Neural progenitor cell (in vitro differentiated cells): ENCODE results near the gene ASCL3. TPM values are rescaled to one million over a fixed set of nuclear protein-coding genes. Genes with fewer than 3 reads are reported as not detected.

Experiments
- DNase-seq: peaks from one replicate; pipeline ENCODE4 v3.0.0-alpha.2; 2016; ENCODE audit warnings: low spot score
- H2AFZ ChIP-seq: fragments of 200-600 bp; sonication (generic); replicated peaks from 2 replicates; pipeline ENCODE4 v1.6.1; 2016; ENCODE audit warnings: antibody characterized with exemption
- H3F3A ChIP-seq: fragments of 200-600 bp; sonication (generic); 2 replicates; pipeline ENCODE4 v1.6.1; 2016; ENCODE audit warnings: antibody characterized with exemption, low read depth
- H3K27ac ChIP-seq: fragments of 200-600 bp; sonication (generic); 2 replicates; pipeline ENCODE4 v1.5.1; 2016; ENCODE audit warnings: mild to moderate bottlenecking
- H3K27me3 ChIP-seq: fragments of 200-600 bp; sonication (generic); 2 replicates; pipeline ENCODE4 v1.6.1; 2016; ENCODE audit warnings: mild to moderate bottlenecking, moderate library complexity
- H3K36me3 ChIP-seq: fragments of 200-600 bp; sonication (generic); 2 replicates; pipeline ENCODE4 v1.5.1; 2016
- H3K4me1 ChIP-seq: fragments of 200-600 bp; sonication (generic); 2 replicates; pipeline ENCODE4 v1.6.1; 2016; ENCODE audit warnings: mixed run types
- H3K4me2 ChIP-seq: fragments of 200-600 bp; sonication (generic); 2 replicates; pipeline ENCODE4 v1.6.1; 2016
- H3K4me3 ChIP-seq: fragments of 200-600 bp; sonication (generic); 2 replicates; pipeline ENCODE4 v1.5.1; 2016
- H3K79me2 ChIP-seq: fragments of 200-600 bp; sonication (generic); 2 replicates; pipeline ENCODE4 v1.6.1; 2016; ENCODE audit warnings: low read depth
- H3K9ac ChIP-seq: fragments of 200-600 bp; sonication (generic); 2 replicates; pipeline ENCODE4 v1.6.1; 2016
- H3K9me3 ChIP-seq: fragments of 200-600 bp; sonication (generic); 2 replicates; pipeline ENCODE4 v1.5.1; 2016; ENCODE audit warnings: low read depth
- H4K20me1 ChIP-seq: fragments of 200-600 bp; sonication (generic); 2 replicates; pipeline ENCODE4 v1.6.1; 2016; ENCODE audit warnings: low read depth
- H3K27ac Mint-ChIP-seq: 3 replicates; pipeline ENCODE4 v1.8.0; 2021; ENCODE audit warnings: mixed read lengths
- H3K27me3 Mint-ChIP-seq: 2 replicates; pipeline ENCODE4 v1.8.0; 2022; ENCODE audit warnings: low read depth, mild to moderate bottlenecking, inconsistent platforms, moderate library complexity, mixed read lengths; ENCODE audit not compliant: insufficient read depth
- H3K36me3 Mint-ChIP-seq: 3 replicates; pipeline ENCODE4 v1.8.0; 2021; ENCODE audit warnings: mixed read lengths
- H3K4me1 Mint-ChIP-seq: 3 replicates; pipeline ENCODE4 v1.8.0; 2021; ENCODE audit warnings: mixed read lengths
- H3K4me3 Mint-ChIP-seq: 3 replicates; pipeline ENCODE4 v1.8.0; 2021; ENCODE audit warnings: mild to moderate bottlenecking, moderate library complexity, mixed read lengths
- H3K9me3 Mint-ChIP-seq: 3 replicates; pipeline ENCODE4 v1.8.0; 2020; ENCODE audit warnings: mixed read lengths
- EZH2 ChIP-seq: fragments of 200-600 bp; sonication (generic); IDR thresholded peaks from 2 replicates; pipeline ENCODE4 v1.6.1; 2017; ENCODE audit warnings: antibody characterized with exemption, mild to moderate bottlenecking, moderate library complexity
- EZH2phosphoT487 ChIP-seq: fragments of 200-600 bp; sonication (generic); IDR thresholded peaks from 2 replicates; pipeline ENCODE4 v1.6.1; 2017; ENCODE audit warnings: antibody characterized with exemption
- total RNA-seq: library from RNA; depleted of rRNA; stranded (reverse); fragments of >200 nt; gene quantifications from 2 replicates; pipeline ENCODE4 v1.2.3, GENCODE V29; 2015; ENCODE audit warnings: low replicate concordance
- TF ChIP-seq, protein P1 (sequence below): fragments of 200-600 bp; sonication (generic); IDR thresholded peaks from 2 replicates; pipeline ENCODE4 v1.5.1; 2017; ENCODE audit warnings: antibody characterized with exemption, mild to moderate bottlenecking

The ASCL3 gene
- total RNA-seq, 1 donor from 2014 or later, result not detected

DNA sequence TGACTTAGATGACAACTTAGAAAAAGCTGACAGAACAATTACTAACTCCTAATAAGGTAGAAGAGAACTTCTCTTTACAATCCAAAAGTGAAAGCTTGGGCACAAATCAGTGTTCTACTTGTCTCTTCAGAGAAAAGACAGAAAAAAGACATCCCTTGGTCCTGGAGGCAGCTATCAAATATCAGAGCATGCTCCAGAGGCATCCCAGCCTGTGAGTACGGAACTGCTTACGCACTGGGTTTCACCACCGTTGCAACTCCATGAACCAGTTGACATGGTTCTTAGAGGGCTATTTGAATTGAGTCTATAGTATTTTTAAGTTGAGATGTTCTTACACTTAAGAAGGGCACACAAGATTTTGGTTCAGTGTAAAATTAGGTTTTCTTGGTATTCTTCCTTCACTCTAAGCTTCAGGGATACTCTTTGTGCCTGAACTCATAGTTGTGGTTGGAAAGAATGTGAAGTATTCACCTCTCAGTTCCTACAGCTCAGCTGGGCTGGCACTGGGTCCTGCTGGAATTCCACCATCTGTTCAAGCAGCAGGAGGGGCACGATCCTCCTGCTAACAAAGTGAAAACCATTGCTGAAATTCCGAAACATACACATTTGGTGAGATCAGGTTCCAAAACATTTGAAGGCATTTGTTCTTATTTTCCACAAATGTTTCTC is 25.5 kb downstream of the ASCL3 start:
- Histone ChIP-seq H3K9ac (no peak overlapping the region), H3K9me3 (no peaks in the 10 kb centered on the region), H3K4me3 (no peak overlapping the region), H3K4me1 (peaks cover 32% of the 10 kb centered on the region), H3K4me2 (peak overlapping the region; percentile 40), H2AFZ (no peak overlapping the region), H3K36me3 (peaks cover 10% of the 10 kb centered on the region), H4K20me1 (peaks cover 13% of the 10 kb centered on the region), H3K27me3 (no peaks in the 10 kb centered on the region), H3K27ac (peak overlapping the region; percentile 80), H3K79me2 (peaks cover 27% of the 10 kb centered on the region), H3F3A (peaks cover 30% of the 10 kb centered on the region)
- no peaks in the 10 kb centered on the region for H3K9me3 Mint-ChIP-seq
- H3K27me3 Mint-ChIP-seq, result peaks cover 5% of the 10 kb centered on the region
- peak; percentile 79 for DNase-seq
- peaks cover 19% of the 10 kb centered on the region for H3K4me1 Mint-ChIP-seq
- TF ChIP-seq, protein P1, sequence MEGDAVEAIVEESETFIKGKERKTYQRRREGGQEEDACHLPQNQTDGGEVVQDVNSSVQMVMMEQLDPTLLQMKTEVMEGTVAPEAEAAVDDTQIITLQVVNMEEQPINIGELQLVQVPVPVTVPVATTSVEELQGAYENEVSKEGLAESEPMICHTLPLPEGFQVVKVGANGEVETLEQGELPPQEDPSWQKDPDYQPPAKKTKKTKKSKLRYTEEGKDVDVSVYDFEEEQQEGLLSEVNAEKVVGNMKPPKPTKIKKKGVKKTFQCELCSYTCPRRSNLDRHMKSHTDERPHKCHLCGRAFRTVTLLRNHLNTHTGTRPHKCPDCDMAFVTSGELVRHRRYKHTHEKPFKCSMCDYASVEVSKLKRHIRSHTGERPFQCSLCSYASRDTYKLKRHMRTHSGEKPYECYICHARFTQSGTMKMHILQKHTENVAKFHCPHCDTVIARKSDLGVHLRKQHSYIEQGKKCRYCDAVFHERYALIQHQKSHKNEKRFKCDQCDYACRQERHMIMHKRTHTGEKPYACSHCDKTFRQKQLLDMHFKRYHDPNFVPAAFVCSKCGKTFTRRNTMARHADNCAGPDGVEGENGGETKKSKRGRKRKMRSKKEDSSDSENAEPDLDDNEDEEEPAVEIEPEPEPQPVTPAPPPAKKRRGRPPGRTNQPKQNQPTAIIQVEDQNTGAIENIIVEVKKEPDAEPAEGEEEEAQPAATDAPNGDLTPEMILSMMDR, result no peak
- TF ChIP-seq EZH2phosphoT487, result no peak
- TF ChIP-seq EZH2, result no peak
- H3K36me3 Mint-ChIP-seq, result peaks cover 22% of the 10 kb centered on the region
- no peak overlapping the region for H3K27ac Mint-ChIP-seq
- H3K4me3 Mint-ChIP-seq, result peak overlapping the region; percentile 33

DNA sequence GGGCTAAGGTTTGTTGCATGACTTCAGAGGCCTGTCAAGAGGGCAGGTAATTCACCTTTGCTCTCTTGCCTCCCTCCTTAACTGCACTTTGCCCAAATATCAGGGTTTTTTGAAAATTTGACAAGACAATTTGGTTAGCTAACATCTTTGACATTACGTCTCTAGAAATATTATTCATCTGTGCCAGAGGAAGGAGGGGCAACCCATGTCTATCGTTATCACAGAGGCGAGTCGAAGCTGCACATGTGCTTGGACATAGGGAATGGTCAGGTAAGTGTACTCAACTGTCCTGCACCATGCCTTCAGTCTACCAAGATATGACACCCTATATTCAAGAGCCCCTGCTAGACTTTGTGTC is 28.2 kb downstream of the ASCL3 start:
- no peak overlapping the region for H3K4me3 ChIP-seq
- H3K36me3 Mint-ChIP-seq, result peaks cover 17% of the 10 kb centered on the region
- H3K9me3 Mint-ChIP-seq, result no peaks in the 10 kb centered on the region
- H3K79me2 ChIP-seq, result peaks cover 38% of the 10 kb centered on the region
- no peak overlapping the region for H3K9ac ChIP-seq
- H3K36me3 ChIP-seq, result peaks cover 10% of the 10 kb centered on the region
- H3K27ac ChIP-seq, result no peak overlapping the region
- H3K4me1 Mint-ChIP-seq, result peaks cover 29% of the 10 kb centered on the region
- peaks cover 7% of the 10 kb centered on the region for H3K27me3 ChIP-seq
- peaks cover 2% of the 10 kb centered on the region for H3K27me3 Mint-ChIP-seq
- H2AFZ ChIP-seq, result no peak overlapping the region
- H3K27ac Mint-ChIP-seq, result no peak overlapping the region
- no peaks in the 10 kb centered on the region for H3K9me3 ChIP-seq
- DNase-seq, result no peak
- peaks cover 49% of the 10 kb centered on the region for H3F3A ChIP-seq
- H3K4me1 ChIP-seq, result peaks cover 34% of the 10 kb centered on the region
- peaks cover 13% of the 10 kb centered on the region for H4K20me1 ChIP-seq
- H3K4me2 ChIP-seq, result no peak overlapping the region
- H3K4me3 Mint-ChIP-seq, result no peak overlapping the region
- TF ChIP-seq EZH2, result no peak
- TF ChIP-seq, protein P1, result no peak
- TF ChIP-seq EZH2phosphoT487, result no peak

DNA sequence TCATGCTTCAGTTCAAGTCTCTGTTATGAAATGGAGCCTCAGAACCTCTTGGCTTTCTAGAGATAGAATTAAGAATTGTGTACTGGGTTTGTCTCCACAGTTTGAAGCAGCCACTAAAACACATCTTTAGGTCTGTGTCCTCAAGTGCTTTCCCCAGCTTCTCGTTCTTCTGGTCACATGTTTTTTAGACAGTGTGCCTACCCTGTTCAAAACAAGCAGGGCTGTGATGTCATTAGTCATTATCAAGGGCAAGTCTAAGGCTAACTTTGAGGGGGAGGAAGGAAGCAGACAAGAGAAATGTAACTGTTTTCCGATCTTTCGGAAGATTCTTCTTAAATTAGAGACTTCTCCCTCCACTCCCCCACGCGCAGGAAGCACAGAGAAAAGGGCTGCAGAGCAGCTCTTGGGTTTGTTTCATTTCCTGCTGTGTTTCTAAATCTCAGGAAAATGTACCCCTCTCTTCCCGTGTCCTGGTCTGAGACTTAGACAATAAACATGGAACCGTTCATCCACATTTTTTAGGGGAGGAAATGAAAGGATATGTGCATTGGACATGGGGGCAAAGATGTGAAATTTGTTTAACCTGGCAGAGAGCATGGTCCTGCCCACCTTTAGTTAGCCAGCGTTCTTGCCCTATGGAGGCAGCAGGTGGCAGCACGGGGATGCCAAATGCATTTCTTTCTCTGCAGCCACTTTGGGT is 28.7 kb downstream of the ASCL3 start:
- H2AFZ ChIP-seq, result no peak overlapping the region

More for the DNA sequence above, 28.7 kb downstream of the ASCL3 start:
- Histone ChIP-seq H3K27me3 (peaks cover 12% of the 10 kb centered on the region), H3K36me3 (peaks cover 7% of the 10 kb centered on the region), H3K79me2 (peaks cover 38% of the 10 kb centered on the region), H3K9me3 (no peaks in the 10 kb centered on the region), H3K4me3 (peak overlapping the region; percentile 4), H3F3A (peaks cover 53% of the 10 kb centered on the region), H3K4me1 (peaks cover 34% of the 10 kb centered on the region), H3K9ac (no peak overlapping the region), H3K27ac (no peak overlapping the region), H3K4me2 (peak overlapping the region; percentile 45), H4K20me1 (peaks cover 13% of the 10 kb centered on the region)
- H3K4me1 Mint-ChIP-seq, result peaks cover 33% of the 10 kb centered on the region
- H3K4me3 Mint-ChIP-seq, result peak overlapping the region; percentile 27
- H3K27me3 Mint-ChIP-seq, result peaks cover 2% of the 10 kb centered on the region
- no peak overlapping the region for H3K27ac Mint-ChIP-seq
- H3K9me3 Mint-ChIP-seq, result no peaks in the 10 kb centered on the region
- H3K36me3 Mint-ChIP-seq, result peaks cover 17% of the 10 kb centered on the region
- TF ChIP-seq, protein P1, result peak; percentile 68
- no peak for TF ChIP-seq EZH2phosphoT487
- DNase-seq, result peak; percentile 64
